GM10266 (cell line): Measurements from ENCODE around the gene PHF23.
A peak's percentile ranks its signal among the peaks of the same experiment; 100 is the strongest.

ENCODE experiments used
- DNase-seq: peaks from one replicate; pipeline ENCODE4 v3.0.0; 2012; ENCODE audit errors: extremely low spot score
- CTCF ChIP-seq: IDR thresholded peaks from 2 replicates; pipeline ENCODE4 v1.5.1; 2012; ENCODE audit warnings: mild to moderate bottlenecking, low read depth; ENCODE audit not compliant: control insufficient read depth, insufficient read depth; ENCODE audit errors: missing control alignments

The PHF23 gene

GRCh38 chr17:7239091-7240027, at the start of gene PHF23:
TSS of gene PHF23 (minus strand) at chr17:7239457. CDS start at chr17:7239279, 178 bp downstream.
- peak; percentile 99 for DNase-seq
- no peak for TF ChIP-seq CTCF

GRCh38 chr17:7285679-7286078, 46.4 kb upstream of the PHF23 start:
- no peak for TF ChIP-seq CTCF
- no peak for DNase-seq

GRCh38 chr17:7284911-7285310, 45.7 kb upstream of the PHF23 start:
- no peak for TF ChIP-seq CTCF
- DNase-seq, result no peak

- TF ChIP-seq CTCF, result no peak
- DNase-seq, result no peak
Observed at GRCh38 chr17:7283471-7284216, 44.4 kb upstream of the PHF23 start.

- DNase-seq, result peak; percentile 15
- TF ChIP-seq CTCF, result no peak
Observed at GRCh38 chr17:7282752-7283321, 43.6 kb upstream of the PHF23 start.

- no peak for TF ChIP-seq CTCF
- peak; percentile 19 for DNase-seq
Observed at GRCh38 chr17:7281953-7282751, 42.9 kb upstream of the PHF23 start.
